Fibroblast of upper back skin (primary cell): Measurements from ENCODE around the gene STK33.

ENCODE experiments used
- DNase-seq: peaks from one replicate; pipeline ENCODE4 v3.0.0-alpha.2; 2013

Gene STK33

GRCh38 chr11:8352103-8352875 lies 241.7 kb downstream of the STK33 start:
- DNase-seq: no peak

DNA sequence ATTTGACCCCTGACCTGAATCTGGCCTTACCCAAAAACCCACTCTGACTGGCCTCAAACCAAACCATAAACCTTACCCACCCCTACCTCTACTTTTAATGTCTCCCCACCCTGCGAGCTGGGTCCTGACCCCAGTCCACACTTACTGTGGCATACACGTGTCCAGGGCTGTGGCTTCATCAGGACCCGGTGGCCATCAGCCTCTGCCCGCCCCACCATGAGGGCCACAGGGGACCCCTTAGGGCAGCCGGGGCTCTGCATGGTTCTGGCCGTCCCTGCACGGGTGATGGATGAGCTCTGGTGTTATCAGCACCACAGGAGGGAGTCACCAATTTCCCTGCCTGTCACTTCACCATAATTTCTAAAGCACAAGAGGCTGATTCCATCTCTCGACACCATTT lies 242.8 kb downstream of the STK33 start:
- DNase-seq: no peak

DNA sequence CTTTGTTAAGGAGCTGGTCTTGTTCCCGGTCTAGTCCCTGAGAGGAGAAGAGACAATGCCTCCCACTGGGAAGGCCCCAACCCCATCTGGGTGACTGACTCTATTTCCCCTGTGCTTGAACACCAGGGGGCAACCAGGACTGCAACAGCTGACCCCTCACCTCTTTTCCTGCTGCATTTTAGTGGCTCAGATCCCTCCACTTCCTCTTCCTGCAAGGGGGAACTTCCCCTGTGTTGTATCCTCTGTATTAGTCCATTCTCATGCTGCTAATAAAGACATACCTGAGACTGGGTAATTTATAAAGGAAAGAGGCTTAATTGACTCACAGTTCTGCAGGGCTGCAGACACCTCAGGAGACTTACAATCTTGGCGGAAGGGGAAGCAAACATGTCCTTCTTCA lies 246.1 kb downstream of the STK33 start:
- no peak for DNase-seq

GRCh38 chr11:8346157-8346755 lies 247.8 kb downstream of the STK33 start:
- no peak for DNase-seq

DNA sequence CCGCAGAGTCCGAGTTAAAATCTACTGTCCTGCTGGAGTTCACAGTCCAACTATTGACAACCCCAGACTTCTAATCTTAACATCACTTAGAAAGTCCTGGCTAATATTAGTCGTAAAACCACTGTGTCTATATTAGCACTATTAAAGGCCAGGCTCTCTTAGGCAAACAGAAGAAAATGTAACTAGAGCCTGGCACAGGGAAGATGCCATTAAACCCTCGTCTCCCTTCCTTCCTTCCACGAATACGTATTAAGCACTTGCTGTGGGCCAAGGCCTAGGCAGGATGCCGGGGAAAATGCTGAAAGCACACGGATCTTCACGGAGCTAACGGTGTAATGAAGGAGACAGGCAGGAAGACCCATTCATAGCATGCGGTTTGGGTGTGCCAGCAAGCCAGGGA lies 248.8 kb downstream of the STK33 start:
- no peak for DNase-seq

DNA sequence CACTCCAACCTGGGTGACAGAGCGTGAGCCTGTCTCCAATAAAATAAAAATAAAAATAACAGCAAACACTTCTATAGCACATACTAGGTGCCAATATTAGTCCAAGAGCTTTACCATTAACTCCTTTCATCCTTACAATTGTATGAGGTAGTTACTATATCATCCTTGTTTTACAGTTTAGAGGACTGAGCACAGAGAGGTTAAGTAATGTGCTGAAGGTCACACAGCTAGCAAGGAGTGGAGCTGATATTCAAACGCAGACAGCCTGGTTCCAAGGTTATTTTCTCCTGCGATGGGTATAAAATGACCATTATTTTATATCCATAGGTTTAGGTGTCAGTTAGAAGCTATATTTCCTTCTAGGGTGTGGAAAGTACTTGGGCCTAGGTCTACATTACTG lies 249.7 kb downstream of the STK33 start:
- no peak for DNase-seq

DNA sequence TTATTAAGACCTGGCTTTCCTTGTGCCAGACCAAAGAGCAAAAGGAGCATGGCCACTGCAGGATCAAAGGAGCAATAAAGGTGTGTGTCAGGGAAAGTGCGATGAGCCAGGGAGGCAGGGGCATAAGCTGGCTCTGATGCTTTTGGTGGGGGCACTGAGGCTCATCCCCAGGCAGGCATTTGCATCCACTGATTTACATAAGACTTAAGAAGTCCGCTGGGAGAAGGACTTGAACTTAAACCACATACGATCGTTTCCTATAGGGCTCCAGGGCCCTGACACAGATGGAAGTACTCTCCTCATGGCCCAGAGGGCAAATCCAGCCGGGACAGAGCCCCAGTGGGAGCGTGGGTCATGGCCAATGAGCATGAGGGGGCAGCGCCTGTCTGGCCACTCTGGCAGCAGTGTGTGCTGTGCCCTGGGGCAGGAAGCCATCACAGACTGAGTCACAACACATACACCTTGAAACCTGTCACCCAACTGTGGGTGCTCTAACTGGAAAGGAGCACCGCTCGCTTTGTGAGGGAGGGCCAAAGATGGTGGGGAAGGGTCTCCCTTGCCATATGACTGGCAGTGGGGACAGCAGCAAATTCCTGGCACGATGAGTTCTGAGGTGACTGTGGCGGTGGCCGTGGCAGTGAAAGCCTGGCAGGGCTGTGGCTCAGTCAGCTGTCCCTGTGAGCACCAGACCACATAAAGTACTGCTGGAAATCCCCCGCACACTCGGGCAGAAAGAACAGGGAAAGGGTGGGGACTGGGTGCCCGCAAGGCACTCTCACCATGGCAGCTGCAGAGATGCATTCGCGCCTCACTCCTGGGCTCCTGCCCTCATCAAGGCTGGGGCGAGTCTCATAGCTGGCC lies 251.0 kb downstream of the STK33 start:
- no peak for DNase-seq

- DNase-seq: no peak
These were observed 252.0 kb downstream of the STK33 start for GRCh38 chr11:8341996-8342395.
